Epithelial cell of prostate (primary cell): ENCODE data around the gene AMMECR1.
A peak's percentile ranks its signal among the peaks of the same experiment; 100 is the strongest.
"Not testable (repeated sequence)": the region's sequence is repeated elsewhere in the genome, so short reads cannot be mapped to it uniquely, and the experiment has no call there.

ENCODE experiments used
- DNase-seq: peaks from one replicate; pipeline ENCODE4 v3.0.0-alpha.2; 2011; ENCODE audit warnings: low read depth, low spot score
- H3K27ac ChIP-seq: fragments of 450-650 bp; 2 replicates; pipeline ENCODE4 v1.5.1; 2017; ENCODE audit warnings: mild to moderate bottlenecking

Gene AMMECR1

DNA sequence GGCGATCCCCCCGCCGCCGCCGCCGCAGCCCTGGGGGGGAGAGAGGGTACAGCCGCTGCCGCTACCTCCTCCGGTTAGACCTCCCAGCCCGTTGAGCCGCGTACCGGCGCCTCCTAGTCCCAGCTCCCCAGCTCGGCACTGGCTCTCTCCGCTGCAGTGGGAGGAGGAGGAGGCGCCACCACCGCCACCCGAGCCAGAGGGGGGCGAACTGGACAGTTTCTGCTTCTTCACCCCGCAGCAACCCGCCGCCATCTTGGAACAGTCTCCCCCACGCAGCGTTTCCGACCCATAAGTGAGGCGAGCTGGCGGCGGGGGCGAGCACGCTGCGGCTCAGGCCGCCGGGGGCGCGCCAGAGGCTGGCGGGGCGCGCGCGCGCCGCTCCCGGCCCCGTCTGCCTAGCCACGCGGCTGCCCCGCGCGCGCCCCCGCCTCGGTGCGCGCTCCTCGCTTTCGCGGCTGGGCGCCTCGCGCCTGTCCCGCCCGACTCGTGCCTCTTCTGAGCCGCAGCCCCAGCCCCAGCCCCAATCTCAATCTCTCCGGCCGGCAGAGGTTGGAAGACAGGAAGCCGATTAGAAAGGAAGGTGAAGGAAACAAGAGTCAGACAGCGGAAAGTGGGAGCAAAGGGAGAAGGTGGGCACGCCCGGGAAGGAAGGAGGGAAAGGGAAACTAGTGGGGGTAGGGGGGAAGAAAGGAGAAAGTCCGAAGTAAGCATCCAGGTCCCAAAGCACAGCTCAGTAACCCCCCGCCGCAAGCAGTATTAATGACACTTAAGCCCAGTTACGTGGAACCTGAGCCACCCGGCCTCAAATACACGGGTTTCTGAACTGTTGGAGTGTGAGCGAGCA is at the start of gene AMMECR1:
TSS of gene AMMECR1 (minus strand) at position 266 of the 844 bp plus-strand sequence. CDS start at position 252, 14 bp downstream.
- peak; percentile 12 for DNase-seq
- peak within 1 kb of the TSS; percentile 70 for H3K27ac ChIP-seq

DNA sequence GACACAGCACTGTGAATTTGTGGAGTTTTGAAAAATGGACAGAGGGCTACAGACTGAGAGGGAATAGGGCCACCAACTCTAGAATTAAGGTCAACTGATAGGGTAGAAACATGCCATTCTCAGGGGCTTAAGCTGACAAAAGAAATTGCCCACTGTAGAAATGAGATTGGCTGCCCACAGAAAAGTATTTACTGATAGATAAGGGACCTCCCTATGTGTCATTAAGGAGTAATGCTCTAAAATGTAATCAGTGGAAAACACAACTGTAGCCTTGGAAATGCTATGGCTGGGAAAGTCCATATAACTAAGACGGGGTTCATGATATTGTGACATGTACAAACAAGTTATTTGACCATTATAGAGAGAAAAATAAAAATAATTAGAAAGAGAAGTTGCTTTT is 45.4 kb upstream of the AMMECR1 start:
- no peak overlapping the region for H3K27ac ChIP-seq
- no peak for DNase-seq

- DNase-seq = no peak
- no peak overlapping the region for H3K27ac ChIP-seq
These were observed 41.4 kb upstream of the AMMECR1 start for GRCh38 chrX:110359273-110359672.

GRCh38 chrX:110358548-110358947 is 40.7 kb upstream of the AMMECR1 start, which contains the start of gene RTL9:
Gene RTL9, plus strand, starts transcription at chrX:110358848. Its CDS starts 91,770 bp downstream, at chrX:110450618.
- H3K27ac ChIP-seq = no peak within 1 kb of the TSS
- no peak for DNase-seq

GRCh38 chrX:110346681-110347080 is 28.8 kb upstream of the AMMECR1 start:
- no peak overlapping the region for H3K27ac ChIP-seq
- no peak for DNase-seq

DNA sequence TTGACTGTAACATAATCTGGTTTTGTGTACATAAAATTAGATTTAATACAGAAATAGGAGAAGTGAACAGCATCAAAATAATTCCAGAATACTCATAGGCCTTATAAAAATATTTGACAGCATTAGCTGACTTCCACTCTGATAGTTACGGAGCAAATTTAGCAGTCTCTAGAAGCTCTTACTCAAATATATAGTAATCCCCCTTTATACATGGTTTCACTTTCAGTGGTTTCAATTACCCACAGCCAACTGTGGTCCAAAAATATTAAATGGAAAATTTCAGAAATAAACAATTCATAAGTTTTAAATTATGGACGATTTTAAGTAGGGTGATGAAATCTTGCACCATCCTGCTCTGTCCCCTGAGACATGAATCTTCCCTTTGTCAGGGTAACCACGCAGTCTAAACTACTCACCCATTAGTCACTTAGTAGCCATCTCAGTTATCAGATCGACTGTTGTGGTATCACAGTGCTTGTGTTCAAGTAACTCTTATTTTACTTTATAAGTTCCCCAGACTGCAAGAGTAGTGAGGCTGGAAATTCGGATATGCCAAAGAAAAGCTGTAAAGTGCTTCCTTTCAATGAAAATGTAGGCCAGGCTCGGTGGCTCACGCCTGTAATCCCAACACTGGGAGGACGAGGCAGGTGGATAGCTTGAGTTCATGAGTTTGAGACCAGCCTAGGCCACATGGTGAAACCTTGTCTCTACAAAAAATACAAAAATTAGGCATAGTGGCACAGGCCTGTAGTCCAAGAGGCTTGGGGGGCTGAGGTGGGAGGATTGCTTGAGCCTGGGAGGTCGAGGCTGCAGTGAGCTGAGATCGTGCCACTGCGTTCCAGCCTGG is 23.5 kb upstream of the AMMECR1 start:
- H3K27ac ChIP-seq = peak overlapping the region; percentile 74
- DNase-seq = peak; percentile 6

- peak overlapping the region; percentile 59 for H3K27ac ChIP-seq
- DNase-seq = no peak
These were observed 21.1 kb upstream of the AMMECR1 start for GRCh38 chrX:110338935-110339334.

- not testable (repeated sequence) for H3K27ac ChIP-seq, DNase-seq
These were observed 15.6 kb upstream of the AMMECR1 start for GRCh38 chrX:110333458-110333857.

- no peak for DNase-seq
- no peak overlapping the region for H3K27ac ChIP-seq
These were observed 13.7 kb upstream of the AMMECR1 start for GRCh38 chrX:110331444-110332030.

GRCh38 chrX:110328613-110329012 is 10.7 kb upstream of the AMMECR1 start:
- not testable (repeated sequence) for DNase-seq, H3K27ac ChIP-seq

GRCh38 chrX:110327336-110327735 is 9.5 kb upstream of the AMMECR1 start:
- no peak overlapping the region for H3K27ac ChIP-seq
- no peak for DNase-seq

DNA sequence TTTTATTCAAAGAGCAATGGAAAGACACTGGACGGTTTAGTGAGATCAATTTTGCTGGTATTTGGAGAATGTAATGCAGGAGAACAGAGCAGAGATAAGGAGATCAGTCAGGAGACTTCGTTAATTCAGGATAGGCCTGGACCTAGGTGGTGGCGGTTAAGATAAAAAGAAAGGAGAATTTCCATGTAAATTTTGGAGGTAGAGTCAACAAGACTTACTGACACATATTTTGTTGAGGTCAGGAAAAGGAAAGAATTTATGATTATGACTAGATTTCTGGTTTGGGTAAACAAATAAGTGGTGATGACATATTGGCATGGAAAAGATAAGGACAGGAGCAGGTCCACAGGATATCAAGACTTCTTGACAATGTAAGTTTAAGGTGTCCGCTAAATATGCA is 8.8 kb upstream of the AMMECR1 start:
- DNase-seq = no peak
- no peak overlapping the region for H3K27ac ChIP-seq

GRCh38 chrX:110322603-110323002 is 4.7 kb upstream of the AMMECR1 start:
- no peak for DNase-seq
- no peak overlapping the region for H3K27ac ChIP-seq

- DNase-seq = no peak
- H3K27ac ChIP-seq = no peak overlapping the region
These were observed 3.8 kb upstream of the AMMECR1 start for GRCh38 chrX:110321670-110322069.

DNA sequence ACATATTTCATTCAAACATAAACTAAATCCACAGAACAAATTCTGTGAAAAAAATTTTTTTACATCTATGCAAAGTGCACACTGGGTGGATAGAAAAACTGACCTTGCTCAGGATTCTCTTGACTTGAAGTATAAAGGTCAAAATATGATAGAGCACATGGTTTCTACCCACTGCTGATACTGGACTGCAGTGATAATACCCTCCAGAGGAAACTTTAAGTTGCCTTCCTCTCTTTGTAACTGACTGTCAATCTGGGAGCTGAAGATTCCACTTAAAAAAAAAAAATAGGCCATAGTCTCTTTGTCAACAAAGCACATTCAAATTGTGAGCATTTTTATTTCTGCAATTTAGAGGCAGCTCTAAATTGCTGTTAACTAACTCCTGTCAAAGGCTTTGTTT is 3.2 kb upstream of the AMMECR1 start:
- no peak overlapping the region for H3K27ac ChIP-seq
- no peak for DNase-seq

- no peak for DNase-seq
- no peak overlapping the region for H3K27ac ChIP-seq
These were observed 2.6 kb upstream of the AMMECR1 start for GRCh38 chrX:110320381-110320987.

GRCh38 chrX:110318664-110318968 is 731 bp upstream of the AMMECR1 start:
- H3K27ac ChIP-seq = peak overlapping the region; percentile 70
- DNase-seq = no peak

GRCh38 chrX:110317061-110317819 is 645 bp downstream of the AMMECR1 start:
- DNase-seq = no peak

DNA sequence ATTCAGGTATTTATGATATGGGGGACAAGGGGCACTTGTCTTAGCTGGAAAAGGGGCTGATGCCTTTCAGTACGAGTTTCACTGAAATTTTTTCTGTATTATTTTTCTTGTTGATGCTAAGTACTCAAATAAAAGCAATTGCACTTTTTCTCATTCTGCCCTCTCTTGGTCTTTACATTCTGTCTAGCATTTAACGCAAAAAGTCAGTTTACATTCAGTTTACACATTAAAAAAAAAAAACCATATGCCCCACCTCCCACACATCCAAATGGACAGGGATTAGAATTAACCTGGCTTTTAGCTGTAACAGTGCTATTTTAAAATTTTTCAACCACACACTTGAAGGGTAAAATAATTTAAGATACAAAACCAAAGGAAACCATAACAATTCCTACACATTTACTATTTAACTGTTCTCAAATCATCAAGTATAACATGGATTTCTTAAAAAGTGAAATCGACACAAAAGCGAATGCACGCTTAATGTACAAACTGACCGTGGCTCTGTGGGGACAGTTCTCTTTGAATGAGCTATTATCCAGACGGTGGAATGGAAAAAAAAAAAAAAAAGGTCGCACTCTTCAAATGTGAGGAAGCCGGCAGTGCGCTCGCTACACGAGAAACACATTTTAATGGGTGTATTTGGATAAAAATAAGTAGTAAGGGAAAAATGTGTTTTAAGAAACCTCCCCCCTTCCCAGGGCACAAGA is 1.4 kb downstream of the AMMECR1 start:
- no peak for DNase-seq
- H3K27ac ChIP-seq = peak overlapping the region; percentile 70

More at GRCh38 chrX:110317061-110317819, 645 bp downstream of the AMMECR1 start:
- peak overlapping the region; percentile 70 for H3K27ac ChIP-seq
